ENCODE results near the gene NEIL1.
"Not testable (repeated sequence)": the region's sequence is repeated elsewhere in the genome, so short reads cannot be mapped to it uniquely, and the experiment has no call there.

Gene NEIL1, protein sequence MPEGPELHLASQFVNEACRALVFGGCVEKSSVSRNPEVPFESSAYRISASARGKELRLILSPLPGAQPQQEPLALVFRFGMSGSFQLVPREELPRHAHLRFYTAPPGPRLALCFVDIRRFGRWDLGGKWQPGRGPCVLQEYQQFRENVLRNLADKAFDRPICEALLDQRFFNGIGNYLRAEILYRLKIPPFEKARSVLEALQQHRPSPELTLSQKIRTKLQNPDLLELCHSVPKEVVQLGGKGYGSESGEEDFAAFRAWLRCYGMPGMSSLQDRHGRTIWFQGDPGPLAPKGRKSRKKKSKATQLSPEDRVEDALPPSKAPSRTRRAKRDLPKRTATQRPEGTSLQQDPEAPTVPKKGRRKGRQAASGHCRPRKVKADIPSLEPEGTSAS

DNA sequence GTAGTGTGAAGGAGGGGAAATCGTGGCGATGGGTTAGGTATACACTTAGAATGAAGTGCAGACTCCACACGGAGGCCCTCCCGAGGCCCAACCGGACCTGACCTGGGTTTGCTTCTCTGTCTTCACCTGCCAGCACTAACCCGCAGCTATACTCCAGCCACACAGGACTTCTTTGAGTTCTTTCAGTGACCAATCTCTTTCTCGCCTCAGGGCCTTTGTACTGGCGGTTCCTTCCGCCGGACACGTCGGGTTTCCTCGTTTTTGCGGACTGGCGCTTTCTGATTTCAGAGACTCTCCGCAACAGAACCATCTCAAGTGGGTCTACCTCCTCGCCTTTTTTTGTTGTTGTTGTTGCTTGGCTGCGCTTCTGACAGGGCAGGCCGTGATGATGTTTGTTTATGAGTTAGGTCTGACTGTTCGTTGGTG, at the start of gene NEIL1:
Gene NEIL1, plus strand, starts transcription at position 244 of the 426 bp plus-strand sequence. CDS start 1,867 bp downstream, outside the sequence.
- DNase-seq, result no peak

DNA sequence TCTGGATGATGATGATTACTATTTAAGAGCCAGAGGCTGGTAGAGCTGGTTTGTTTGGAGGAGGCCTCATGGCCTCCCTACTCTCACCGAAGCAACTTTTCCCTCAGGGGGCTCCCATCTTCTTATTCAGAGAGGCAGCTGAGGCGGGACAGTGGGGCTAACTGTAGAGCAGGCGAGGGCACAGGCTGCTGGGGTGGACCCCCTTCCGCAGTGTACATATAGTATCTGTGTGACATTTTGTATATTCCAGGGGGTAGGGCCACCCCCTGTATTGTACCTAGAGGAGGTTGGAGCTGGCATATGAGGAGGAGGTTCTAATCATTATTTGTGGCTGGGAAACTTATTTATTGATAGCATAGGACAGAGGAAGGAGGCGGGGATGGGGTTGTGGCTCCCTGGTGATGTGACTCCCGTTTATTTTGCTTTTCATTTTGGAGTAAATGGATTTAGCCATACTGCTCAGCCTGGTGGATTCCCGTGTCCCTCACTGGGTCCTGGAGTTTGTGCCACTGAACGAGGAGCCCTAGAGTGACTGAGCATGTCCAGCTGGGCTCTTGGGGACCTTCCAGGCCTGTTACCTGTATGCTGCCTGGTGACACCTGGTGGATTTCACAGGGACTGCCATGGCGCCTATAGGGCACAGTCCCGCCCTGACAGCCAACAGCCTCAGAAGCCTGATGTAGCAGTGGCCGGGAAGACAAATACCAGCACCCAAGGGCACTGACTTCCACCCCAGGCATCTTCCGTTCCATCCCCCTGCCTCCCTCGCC, 48.1 kb upstream of the NEIL1 start:
- DNase-seq, result not testable (repeated sequence)

DNA sequence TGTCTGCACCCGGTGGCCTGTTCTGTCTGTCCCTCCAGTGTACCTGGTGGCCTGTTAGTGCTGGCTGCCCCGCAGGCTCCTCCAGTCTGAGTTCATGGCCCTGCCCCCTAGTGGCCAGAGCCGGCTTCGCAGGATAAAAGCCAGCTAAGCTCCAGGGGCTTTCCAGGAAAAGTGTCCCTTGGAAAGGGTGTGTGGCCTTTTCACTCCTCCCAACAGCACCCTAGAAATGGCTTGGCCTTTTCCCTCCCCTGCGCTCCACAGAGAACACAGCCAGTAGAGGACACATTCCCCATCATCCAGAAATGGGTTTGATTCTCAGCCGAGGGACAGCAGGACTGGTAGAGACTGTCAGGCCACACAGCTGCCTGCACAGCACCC, 47.5 kb upstream of the NEIL1 start:
- DNase-seq, result not testable (repeated sequence)

DNA sequence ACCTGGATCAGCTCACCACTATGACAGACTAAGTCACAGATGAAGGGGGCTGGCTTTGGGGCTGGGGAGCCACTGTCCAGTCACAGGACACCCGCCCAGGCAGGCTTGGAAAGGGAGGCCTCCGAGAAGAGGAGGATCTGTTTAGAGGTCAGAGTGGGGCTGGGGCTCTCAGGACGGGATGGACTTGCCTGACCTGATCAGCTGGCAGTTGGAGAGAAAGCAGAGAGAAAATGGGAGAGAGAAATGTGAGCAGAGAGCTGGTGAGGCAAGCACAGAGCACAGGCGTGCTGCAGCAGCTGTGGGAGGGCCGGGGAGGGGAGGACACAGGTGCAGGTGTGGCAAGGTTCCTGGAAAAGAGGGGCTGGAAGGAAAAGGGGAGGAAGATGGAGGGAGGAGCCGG, 46.8 kb upstream of the NEIL1 start:
- not testable (repeated sequence) for DNase-seq

DNA sequence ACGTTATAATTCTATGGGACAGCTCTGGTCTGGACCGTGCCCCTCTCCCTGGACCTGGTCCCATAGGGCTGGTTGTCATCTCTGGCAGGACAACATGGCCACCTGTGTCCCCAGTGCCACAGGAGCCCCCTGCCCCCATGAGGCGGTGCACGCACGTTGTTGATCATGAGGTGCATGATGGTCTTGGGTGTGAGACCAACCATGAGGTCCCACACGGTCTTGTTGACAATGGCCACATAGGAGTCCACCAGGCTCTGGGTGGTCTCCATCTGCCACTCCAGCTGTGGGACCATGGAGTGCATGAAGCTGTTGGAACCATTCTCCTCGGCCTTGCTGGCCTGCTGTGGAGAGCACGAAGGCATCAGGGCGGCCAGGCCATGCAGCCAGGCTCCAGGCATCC, 44.5 kb upstream of the NEIL1 start:
- DNase-seq, result no peak

DNA sequence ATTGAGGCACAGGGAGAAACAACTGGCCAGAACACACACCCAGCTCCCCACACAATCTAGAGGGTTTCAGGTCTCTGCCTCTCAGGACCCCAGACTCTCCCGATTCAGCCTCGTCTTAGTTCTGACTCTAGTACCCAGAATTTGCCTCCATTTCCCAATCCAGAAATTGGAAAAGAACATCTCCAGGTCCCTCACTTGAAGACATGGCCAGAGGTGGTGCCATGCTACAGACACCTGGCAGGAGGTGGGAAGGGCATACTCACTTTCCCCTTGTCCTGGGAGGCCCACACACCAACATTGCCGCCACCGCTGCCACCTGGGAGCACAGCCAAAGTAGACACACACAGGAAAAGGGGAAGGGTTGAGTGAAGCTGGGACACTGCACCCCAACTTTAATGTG, 44.1 kb upstream of the NEIL1 start:
- DNase-seq, result not testable (repeated sequence)

DNA sequence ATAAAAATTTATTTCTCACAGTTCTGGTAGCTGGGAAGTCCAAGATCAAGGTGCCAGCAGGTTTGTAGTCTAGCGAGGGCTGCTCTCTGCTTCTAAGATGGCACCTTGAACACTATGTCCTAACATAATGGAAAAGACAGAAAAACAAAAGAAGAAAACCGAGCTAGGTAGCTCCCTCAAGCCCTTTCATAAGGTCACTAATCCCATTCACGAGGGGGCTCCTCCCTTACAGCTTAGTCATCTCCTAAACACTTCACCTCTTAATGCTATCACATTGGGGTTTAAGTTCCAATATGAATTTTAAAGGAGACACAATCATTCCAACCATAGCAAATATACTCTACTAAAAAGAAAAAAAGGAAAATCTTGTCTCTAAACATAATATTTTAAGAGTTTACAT, 40.7 kb upstream of the NEIL1 start:
- DNase-seq, result no peak

DNA sequence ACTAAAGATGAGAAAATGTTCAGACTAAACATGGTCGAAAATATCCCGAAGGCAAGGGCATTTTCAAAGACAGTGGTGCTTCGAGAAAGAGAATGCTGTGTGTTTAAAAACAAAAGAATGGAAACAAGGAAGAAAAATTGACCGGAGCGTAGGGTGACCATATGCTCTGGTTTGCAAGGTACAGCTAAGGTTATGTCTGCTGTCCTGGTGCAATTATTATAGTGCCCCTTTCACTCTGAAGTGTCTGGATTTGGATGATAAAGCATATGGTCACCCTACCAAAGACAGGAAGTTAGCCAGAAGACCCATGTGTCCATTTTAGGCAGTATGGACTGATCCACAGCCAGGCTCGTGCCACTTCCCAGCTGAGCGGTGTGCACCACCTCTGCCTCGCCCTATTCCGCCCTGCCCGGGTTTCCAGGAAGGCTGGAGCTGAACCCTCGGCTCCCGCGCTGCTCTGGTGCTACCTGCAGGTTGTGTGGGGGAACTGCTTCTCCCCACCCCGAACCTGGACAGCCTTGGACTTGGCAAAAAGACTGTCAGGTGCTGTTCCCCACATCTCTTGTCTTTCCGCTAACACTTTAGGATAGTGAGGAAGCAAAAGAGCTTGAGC, 39.0 kb upstream of the NEIL1 start:
- no peak for DNase-seq

DNA sequence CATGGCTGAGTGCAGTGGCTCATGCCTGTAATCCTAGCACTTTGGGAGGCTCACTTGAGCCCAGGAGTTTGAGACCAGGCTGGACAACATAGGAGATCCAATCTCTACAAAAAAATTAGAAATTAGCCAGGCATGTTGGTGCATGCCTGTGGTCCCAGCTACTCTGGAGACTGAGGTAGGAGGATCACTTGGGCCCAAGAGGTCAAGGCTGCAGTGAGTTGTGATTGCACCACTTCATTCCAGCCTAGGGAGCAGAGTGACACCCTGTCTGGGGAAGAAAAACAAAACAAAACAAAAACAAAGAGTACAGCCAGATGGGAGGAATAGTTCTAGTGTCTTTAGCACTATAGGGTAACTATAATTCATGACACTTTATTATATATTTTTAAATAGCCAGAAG, 37.1 kb upstream of the NEIL1 start:
- no peak for DNase-seq

DNA sequence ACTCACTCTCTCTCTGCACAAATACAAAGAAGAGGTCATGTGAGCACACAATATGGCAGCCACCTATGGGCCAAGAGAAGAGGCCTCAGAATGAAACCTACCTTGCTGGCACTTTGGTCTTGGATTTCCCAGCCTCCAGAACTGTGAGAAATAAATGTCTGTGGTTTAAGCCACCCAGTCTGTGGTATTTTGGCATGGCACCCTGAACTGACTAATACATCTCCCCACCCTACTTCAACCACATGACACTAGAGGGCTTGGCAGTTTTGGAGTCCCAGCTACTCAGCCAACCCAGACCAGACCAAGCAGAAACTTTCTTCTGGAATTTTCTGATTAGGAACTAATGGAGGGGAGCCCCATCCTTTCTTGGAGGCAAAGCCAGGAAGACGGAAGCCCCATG, 34.3 kb upstream of the NEIL1 start:
- DNase-seq, result not testable (repeated sequence)

DNA sequence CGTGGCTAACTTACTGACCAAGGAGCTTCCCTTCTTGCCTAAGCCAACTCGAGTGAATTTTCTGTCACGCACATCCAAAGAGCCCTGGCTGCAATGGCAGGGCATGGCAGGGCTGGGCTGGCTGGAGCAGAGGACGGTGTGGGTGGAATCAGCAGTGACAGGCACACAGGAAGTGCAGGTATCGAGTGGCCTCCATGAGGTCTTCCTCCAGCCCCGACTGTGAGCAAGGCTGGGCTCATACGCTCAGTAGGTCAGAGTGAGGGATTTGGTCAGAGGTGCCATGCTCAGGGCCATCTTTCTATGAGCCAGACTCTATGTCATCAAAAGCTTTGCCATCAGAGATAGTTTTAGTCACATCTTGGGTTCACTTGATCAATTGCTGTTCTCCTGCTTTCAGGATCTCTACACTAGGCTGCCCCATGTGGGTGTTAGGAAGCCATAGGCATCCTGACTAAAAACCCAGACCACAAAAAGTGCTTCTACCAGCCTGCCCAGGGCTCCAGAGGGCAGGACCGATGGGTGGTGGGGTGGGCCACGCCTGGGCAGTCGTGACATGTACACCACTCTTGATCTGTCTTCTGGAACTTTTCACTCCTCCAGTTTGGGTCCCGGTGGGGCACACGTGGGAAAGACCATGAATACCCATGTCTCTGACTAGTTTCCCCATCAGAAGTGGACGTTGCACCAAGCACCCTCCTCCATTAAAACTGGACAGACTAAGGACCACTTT, 33.6 kb upstream of the NEIL1 start:
- no peak for DNase-seq

DNA sequence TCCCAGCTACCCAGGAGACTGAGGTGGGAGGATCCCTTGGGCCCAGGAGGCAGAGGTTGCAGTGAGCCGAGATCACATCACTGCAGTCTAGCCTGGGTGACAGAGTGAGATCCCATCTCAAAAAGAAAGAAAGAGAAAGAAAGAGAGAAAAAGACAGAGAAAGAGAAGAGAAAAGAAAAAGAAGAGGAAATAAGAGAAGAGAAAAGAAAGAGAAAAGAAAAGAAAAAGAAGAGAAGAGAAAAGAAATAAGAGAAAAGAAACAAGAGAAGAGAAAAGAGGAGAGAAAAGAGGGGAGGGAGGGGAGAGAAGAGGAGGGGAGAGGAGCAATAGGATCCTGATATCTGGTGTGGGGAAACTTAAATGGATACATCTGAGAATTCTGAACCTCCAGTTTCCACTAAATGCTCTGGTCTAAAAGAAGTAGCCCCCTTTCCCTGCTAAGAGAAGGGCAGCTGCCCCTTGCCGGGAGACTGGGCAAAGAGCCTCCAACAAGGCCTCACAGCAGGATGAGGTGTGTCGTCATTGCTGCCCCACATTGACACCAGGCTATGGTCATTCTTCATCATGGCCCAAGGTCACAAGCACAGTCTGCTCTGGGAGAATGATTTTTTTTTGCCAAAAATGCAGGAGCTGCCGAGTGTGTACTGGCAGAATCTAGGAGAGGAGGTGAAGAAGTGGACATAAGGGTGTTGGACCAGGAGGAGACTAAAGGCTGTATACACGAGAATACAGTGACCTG, 32.1 kb upstream of the NEIL1 start:
- DNase-seq, result no peak

DNA sequence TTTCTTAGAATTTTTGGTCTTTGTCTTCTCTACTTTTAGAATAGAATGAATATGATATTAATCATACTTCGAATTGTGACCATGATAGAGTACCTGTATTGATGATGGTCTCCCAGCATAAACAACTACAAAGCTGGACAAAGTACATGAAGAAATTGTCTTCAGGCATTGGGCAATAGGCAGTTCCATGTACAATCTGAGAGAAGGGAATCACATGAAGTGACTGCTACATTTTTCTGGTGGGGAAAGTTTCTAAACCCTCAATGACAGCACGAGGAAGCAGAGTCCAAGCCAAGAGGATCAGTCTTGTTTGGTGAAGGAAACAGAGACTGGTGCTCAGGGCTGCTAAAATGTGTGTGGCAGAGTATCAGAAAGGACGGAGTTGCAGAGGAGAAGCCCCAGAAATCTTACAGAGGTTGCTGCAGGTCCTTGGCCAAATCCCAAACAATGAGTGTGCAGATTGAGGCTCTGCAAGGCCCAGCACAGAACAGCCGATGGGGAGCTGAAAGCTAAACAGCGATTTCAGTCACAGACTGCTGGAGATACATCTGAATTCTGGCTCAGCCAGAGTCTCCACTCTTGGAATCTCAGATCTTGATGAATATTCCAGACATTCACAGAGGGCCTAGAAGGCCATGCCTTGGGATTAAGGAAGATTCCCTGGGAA, 27.5 kb upstream of the NEIL1 start:
- DNase-seq, result not testable (repeated sequence)

DNA sequence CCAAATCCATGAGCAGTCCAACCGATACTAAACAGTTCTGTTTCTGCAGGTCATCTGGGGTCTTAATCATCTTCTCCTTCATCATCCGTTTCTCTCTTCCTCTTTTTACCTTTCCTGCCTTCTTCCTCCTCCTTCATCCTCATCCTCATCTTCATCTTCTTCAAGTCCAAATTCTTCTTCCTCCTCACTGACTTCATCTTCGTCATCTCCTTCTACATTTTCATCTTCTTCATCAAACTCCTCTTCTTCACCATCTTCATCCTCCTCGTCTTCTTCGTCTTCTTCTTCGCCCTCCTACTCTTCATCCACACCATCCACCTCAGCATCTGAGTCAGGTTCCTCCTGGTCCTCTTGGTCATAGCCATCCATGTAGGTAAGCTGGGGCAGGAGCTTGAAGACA, 25.1 kb upstream of the NEIL1 start:
- DNase-seq, result no peak

DNA sequence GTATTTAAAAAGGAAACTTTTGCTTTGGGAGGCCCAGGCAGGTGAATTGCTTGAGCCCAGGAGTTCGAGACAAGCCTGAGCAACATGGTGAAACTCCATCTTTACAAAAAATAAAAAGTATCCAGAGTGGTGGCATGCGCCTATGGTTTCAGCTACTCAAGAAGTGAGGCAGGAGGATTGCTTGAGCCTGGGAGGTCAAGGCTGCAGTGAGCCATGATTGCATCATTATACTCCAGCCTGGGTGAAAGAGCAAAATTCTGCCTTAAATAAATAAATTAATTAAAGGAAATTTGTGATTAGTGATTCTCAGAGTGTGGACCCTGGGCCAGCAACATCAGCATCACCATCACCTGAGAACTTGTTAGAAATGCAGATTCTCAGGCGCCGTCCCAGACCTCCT, 20.9 kb upstream of the NEIL1 start:
- DNase-seq, result no peak

DNA sequence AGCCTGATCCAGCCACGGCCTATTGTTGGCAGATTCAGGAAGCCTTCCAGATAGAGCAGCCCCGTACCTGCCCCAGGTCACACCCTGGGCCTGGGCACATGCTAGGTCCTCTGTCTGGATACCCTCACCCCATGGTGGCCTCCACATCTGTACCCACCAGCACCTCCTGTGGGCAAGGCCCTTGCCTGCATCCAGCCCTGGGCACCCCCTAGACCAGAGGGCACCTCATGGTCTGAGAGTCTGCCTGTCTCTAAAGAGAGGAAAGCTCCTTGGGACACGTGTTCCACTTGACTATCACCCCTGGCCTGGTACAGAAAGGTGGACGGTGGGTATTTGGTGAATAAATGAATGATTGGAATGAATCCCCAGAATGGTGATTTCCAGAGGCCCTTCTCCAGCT, 19.8 kb upstream of the NEIL1 start:
- DNase-seq, result no peak

DNA sequence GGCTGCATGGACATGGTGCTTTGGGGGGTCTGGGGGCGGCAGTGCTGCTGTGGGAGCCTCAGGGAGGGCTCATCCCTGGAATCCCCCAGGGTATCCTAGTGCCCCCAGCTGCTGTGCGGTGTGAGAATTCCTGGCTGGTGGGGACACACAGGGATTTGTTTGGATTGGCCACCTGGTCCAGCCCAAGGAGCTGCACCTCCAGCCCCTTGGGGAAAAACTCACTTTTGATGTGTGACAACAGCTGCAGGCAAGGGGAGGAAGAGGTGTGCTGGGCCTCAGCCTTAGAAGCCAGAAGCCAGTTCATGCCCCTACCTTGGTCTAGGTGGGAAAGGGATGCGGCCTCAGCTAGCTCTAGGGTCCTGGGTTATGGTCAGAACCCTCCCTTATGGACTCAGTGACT, 19.3 kb upstream of the NEIL1 start:
- DNase-seq, result no peak

DNA sequence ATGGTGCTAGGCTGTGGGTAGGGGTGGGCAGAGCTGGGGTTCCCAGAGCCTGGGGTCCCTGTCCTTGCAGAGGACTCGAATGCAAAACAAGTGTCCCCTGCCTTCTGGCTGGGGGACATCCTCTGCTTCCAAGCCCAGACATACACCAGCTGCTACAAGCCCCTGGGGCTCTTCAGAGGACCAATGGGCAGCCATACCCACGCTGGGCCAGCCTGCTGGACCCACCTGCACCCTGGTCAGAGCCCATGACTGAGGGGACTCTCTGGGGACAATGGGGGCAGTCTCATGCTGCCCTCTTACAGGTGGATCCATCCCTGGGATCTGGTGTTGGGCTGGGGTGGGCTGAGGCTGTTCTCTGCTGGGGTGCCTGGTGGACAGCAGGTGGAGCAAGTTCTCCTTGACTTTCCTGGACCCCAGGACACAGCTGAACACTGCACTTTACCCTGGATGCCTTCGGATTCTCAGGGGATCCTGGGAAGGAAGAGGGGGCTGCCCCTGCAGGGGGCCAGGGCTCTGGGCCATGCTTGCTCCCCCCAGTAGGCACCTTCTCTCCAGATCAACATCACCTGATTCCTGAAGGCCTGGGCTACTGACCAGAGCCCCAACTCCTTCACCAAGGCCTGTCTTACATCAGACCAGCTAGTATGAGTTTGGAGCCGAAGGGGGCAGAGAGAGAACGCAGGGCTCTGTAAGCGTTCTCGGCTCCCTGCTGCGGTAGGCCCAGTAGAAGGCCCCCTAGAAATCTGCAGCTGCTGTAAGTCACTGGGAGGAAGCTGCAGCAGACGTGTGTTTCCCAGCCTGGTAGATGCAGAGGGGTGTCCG, 18.1 kb upstream of the NEIL1 start:
- DNase-seq, result no peak

DNA sequence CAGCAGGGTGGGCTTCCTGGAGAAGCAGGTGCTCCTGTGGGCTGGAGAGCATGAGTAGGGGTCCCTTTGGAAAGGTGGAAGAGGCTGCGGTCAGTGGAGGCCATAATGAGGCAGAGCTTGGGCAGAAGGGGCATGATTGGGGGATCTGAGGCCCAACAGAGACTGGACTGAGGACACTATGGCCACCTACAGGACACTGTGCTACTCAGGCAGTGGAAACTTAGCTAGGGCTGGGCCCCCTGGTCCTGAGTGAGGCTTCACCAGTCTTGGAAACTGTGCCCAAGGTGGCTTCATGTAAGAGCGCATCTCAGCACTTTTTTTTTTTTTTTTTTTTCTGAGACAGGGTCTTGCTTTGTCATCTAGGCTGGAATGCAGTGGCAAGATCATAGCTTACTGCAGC, 17.3 kb upstream of the NEIL1 start:
- no peak for DNase-seq

DNA sequence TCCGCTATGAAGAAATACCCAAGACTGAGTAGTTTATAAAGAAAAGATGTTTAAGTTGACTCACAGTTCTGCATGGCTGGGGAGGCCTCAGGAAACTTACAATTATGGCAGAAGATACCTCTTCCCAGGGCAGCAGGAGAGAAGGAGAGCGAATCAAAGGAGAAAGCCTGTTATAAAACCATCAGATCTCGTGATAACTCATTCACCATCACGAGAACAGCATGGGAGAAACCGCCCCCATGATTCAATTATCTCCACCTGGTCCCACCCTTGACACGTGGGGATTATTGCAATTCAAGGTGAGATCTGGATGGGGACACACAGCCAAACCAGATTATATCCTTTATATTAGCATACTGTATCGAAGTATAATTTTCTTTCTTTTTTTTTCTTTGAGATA, 14.7 kb upstream of the NEIL1 start:
- DNase-seq, result not testable (repeated sequence)

Measured in hippocampal formation (tissue), 2 donors.